Nephron (organoid): ENCODE results near the gene PSMB11.

Experiments used
- H3K27ac Mint-ChIP-seq, 3 experiments: 2 replicates each; pipeline ENCODE4 v1.8.0; 2020; ENCODE audit warnings: mixed read lengths in 3 of 3, mild to moderate bottlenecking in 2 of 3, moderate library complexity in 1 of 3
- H3K27me3 Mint-ChIP-seq: 2 replicates; pipeline ENCODE4 v1.8.0; 2021; ENCODE audit warnings: low read depth, mild to moderate bottlenecking, moderate library complexity, mixed read lengths
- H3K36me3 Mint-ChIP-seq: 2 replicates; pipeline ENCODE4 v1.8.0; 2020; ENCODE audit warnings: low read depth, mixed read lengths
- H3K4me1 Mint-ChIP-seq: 2 replicates; pipeline ENCODE4 v1.8.0; 2020; ENCODE audit warnings: mixed read lengths
- H3K4me3 Mint-ChIP-seq, 3 experiments: 2 replicates each; pipeline ENCODE4 v1.8.0; 2020; ENCODE audit warnings: mild to moderate bottlenecking in 3 of 3, mixed read lengths in 3 of 3, moderate library complexity in 2 of 3
- H3K9me3 Mint-ChIP-seq: 2 replicates; pipeline ENCODE4 v1.8.0; 2020; ENCODE audit warnings: mixed read lengths
- CTCF ChIP-seq, 3 experiments: fragments of 200-600 bp; sonication (generic); IDR thresholded peaks; one replicate each; pipeline ENCODE4 v1.5.0; 2021; ENCODE audit warnings: antibody characterized with exemption in 3 of 3; ENCODE audit not compliant: unreplicated experiment in 3 of 3

Gene PSMB11

GRCh38 chr14:23077962-23078361 lies 36.0 kb downstream of the PSMB11 start:
- H3K27me3 Mint-ChIP-seq = no peaks in the 10 kb centered on the region
- H3K27ac Mint-ChIP-seq = no peak overlapping the region
- peaks cover 2% of the 10 kb centered on the region for H3K4me1 Mint-ChIP-seq
- no peaks in the 10 kb centered on the region for H3K9me3 Mint-ChIP-seq
- peaks cover 67% of the 10 kb centered on the region for H3K36me3 Mint-ChIP-seq
- no peak overlapping the region for H3K4me3 Mint-ChIP-seq
- no peak for TF ChIP-seq CTCF (IDR thresholded peaks at IDR 0.05; ENCODE audit: unreplicated experiment in 3 of 3)

GRCh38 chr14:23078692-23079116 lies 36.7 kb downstream of the PSMB11 start:
- Mint-ChIP-seq H3K9me3 (no peaks in the 10 kb centered on the region), H3K27me3 (no peaks in the 10 kb centered on the region), H3K4me3 (no peak overlapping the region), H3K27ac (no peak overlapping the region), H3K36me3 (peaks cover 70% of the 10 kb centered on the region), H3K4me1 (no peaks in the 10 kb centered on the region)
- no peak for TF ChIP-seq CTCF (IDR thresholded peaks at IDR 0.05; ENCODE audit: unreplicated experiment in 3 of 3)

GRCh38 chr14:23079716-23080115 lies 37.7 kb downstream of the PSMB11 start:
- Mint-ChIP-seq H3K36me3 (peaks cover 71% of the 10 kb centered on the region), H3K27ac (no peak overlapping the region), H3K9me3 (no peaks in the 10 kb centered on the region), H3K4me1 (no peaks in the 10 kb centered on the region), H3K4me3 (no peak overlapping the region), H3K27me3 (no peaks in the 10 kb centered on the region)
- TF ChIP-seq CTCF (IDR thresholded peaks at IDR 0.05; ENCODE audit: unreplicated experiment in 3 of 3) = no peak

GRCh38 chr14:23080474-23080873 lies 38.5 kb downstream of the PSMB11 start:
- Mint-ChIP-seq H3K9me3 (no peaks in the 10 kb centered on the region), H3K27ac (no peak overlapping the region), H3K4me3 (no peak overlapping the region), H3K4me1 (no peaks in the 10 kb centered on the region), H3K36me3 (peaks cover 69% of the 10 kb centered on the region), H3K27me3 (no peaks in the 10 kb centered on the region)
- no peak for TF ChIP-seq CTCF (IDR thresholded peaks at IDR 0.05; ENCODE audit: unreplicated experiment in 3 of 3)

- no peak overlapping the region for H3K4me3 Mint-ChIP-seq
- H3K9me3 Mint-ChIP-seq = no peaks in the 10 kb centered on the region
- no peak for TF ChIP-seq CTCF (IDR thresholded peaks at IDR 0.05; ENCODE audit: unreplicated experiment in 3 of 3)
- H3K27me3 Mint-ChIP-seq = no peaks in the 10 kb centered on the region
- H3K36me3 Mint-ChIP-seq = peaks cover 65% of the 10 kb centered on the region
- no peaks in the 10 kb centered on the region for H3K4me1 Mint-ChIP-seq
- no peak overlapping the region for H3K27ac Mint-ChIP-seq
These were observed 43.4 kb downstream of the PSMB11 start for GRCh38 chr14:23085458-23085857.

- Mint-ChIP-seq H3K27ac (no peak overlapping the region), H3K4me3 (no peak overlapping the region)
These were observed 44.6 kb downstream of the PSMB11 start for GRCh38 chr14:23086565-23086964.

More at GRCh38 chr14:23086565-23086964, 44.6 kb downstream of the PSMB11 start:
- H3K36me3 Mint-ChIP-seq = peaks cover 57% of the 10 kb centered on the region
- H3K4me1 Mint-ChIP-seq = no peaks in the 10 kb centered on the region
- H3K27me3 Mint-ChIP-seq = no peaks in the 10 kb centered on the region
- no peak for TF ChIP-seq CTCF (IDR thresholded peaks at IDR 0.05; ENCODE audit: unreplicated experiment in 3 of 3)
- no peaks in the 10 kb centered on the region for H3K9me3 Mint-ChIP-seq
